GM12874 (cell line): ENCODE data around the gene HERC3.

Experiments used
- TF ChIP-seq, protein P1 (sequence below): IDR thresholded peaks from 2 replicates; pipeline ENCODE4 v1.5.1; 2011; ENCODE audit warnings: low read depth, mild to moderate bottlenecking, control low read depth, low read length, moderate library complexity; ENCODE audit not compliant: insufficient read depth

Gene HERC3

DNA sequence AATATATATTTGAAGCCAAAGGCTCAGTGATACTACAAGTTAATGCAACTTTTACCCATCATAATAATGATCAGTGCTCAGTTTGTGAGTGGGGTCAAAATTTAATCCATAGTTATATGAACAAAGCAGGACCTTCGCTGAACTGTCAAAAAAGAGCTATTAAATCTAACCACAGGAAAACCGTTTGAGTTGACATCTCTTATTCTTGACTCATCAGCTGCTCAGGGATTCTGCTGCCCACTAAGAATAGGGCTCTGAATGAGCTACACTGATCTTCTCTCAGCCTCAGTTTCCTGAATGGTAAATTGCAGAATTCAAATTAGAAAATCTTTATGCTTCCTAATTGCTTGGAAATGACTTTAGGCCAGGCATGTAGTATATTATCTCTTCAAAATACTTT, 150.3 kb downstream of the HERC3 start:
- TF ChIP-seq, protein P1, sequence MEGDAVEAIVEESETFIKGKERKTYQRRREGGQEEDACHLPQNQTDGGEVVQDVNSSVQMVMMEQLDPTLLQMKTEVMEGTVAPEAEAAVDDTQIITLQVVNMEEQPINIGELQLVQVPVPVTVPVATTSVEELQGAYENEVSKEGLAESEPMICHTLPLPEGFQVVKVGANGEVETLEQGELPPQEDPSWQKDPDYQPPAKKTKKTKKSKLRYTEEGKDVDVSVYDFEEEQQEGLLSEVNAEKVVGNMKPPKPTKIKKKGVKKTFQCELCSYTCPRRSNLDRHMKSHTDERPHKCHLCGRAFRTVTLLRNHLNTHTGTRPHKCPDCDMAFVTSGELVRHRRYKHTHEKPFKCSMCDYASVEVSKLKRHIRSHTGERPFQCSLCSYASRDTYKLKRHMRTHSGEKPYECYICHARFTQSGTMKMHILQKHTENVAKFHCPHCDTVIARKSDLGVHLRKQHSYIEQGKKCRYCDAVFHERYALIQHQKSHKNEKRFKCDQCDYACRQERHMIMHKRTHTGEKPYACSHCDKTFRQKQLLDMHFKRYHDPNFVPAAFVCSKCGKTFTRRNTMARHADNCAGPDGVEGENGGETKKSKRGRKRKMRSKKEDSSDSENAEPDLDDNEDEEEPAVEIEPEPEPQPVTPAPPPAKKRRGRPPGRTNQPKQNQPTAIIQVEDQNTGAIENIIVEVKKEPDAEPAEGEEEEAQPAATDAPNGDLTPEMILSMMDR: no peak

DNA sequence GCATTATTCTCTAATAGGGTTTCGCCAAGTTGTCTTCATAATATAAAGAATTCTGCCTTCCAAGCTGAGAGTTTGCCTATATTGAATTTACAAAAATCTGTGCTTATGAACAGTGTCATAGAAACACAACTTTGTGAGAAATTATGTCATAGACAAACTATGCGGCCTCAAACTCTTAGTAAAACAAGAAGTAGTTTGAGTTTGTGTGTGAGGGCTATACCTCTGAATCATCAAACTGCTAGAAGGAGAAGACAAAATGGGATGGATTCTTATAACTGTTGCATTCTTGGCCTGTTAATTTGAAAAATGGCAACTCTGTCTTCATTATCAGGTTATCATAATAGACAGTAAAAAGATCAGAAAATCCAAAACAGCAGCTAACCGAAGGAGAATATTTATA, 151.4 kb downstream of the HERC3 start:
- TF ChIP-seq, protein P1: no peak

DNA sequence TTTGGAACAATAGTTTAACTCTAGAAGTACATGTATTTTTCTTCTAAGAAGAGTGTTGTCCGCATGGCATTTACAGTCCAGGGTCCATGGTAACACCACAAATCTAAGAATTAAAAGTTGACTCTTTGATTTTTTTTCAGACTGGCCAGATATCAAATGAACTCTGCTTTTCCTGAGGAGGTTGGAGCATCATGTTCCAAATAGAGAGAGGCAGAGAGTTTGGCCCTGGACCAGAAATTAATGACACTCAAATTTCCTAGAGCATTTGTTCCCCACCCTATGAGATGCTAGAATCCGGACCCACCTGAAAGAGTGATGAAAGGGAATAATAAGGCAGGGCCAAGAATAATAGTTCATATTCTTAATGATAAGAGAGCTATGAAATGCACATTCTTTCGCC, 152.3 kb downstream of the HERC3 start:
- TF ChIP-seq, protein P1: no peak

DNA sequence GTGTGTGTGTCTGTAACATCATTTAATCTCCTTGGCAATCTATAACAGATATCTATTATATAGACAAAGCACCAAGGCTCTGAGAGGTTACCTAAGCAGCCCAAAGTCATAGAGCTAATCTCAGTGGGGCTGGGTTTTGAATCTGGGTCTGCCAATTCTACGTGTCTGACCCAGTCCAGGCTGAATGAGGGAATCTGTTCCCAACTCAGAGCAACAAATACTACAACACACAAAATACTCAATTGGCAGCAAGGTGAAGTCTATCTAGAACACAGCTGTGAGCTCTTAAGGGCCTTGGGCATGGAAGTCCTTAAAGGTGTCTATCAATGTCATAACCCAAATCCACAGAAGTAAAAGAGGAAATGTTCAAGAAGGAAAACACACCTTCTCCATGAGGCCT, 152.9 kb downstream of the HERC3 start:
- TF ChIP-seq, protein P1: no peak

DNA sequence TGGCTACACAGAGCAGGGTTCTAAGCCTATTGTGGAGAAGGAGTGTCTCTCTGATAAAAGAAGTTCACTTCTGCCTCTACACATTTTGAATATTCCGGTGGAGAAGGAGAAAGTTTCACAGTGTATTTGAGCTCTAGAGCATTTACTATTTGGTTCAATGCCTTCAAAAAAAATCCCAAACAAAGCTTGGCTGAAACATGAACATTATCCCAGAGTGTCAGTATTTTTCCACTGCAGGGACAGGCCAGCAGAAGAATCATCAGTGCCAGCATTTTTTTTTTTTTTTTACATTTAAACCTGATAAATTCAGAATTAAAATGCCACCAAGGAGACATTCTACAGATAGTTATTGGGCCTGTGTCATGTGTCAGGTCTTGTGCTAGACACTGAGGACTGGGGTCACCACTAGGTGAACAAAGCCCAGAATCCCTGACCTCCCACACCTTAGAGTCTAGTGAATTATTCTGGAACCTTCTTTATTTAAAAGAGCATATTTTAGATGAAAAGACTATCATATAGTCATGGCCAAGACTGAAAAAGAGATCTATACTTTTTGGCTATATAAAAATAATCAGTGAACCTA, 153.4 kb downstream of the HERC3 start:
- TF ChIP-seq, protein P1: no peak

DNA sequence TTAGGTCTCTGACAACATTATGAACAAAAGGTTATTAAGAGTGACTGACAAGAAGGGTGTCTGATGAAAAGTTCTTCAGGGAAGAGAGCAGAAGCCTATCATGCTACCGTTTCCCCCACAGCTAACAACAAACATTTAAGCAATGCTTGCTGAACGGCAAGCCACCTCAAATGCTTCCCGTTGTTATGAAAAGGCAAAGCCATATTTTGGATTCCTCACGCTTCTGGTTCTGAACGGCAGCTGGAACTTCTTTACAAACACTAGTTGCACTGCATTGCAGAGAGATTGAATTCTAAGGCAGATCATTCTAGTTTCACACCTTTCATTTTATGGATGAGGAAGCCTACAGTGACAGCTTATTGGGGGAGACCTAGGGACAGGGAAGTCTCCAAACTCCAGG, 153.9 kb downstream of the HERC3 start:
- TF ChIP-seq, protein P1: no peak

DNA sequence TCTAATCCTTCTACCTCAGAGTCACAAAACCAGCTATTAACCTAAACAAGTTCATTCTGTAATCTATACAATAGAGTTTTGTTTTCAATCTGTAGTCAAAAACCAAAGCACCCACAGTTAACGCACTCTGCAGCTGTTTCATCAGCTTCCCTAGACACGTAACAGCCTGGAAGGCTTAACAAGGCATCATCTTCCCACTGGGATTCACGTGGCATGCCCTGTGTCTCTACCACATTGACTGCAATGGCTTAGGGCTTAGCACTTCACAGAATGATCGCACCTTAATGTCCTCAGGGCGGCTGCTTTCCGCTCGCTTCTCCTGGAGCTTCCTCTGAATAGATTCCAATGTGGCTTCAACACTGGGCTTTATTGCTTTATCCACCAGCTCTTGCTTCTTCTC, 155.1 kb downstream of the HERC3 start:
- TF ChIP-seq, protein P1: no peak
